DLD1 (cell line): ENCODE data around the gene AMMECR1.
"Not testable (repeated sequence)": the region's sequence is repeated elsewhere in the genome, so short reads cannot be mapped to it uniquely, and the experiment has no call there.

Experiments used
- in situ Hi-C: cut with HindIII; loops from 2 replicates; pipeline ENCODE4 v1.10.0; 2017; ENCODE audit warnings: low sequenced_read_pairs

The AMMECR1 gene

GRCh38 chrX:110317820-110318663 is at the start of gene AMMECR1:
AMMECR1 (minus strand) TSS chrX:110318085; CDS start chrX:110318071, 14 bp downstream.
- in situ Hi-C loops = no loop called here

GRCh38 chrX:110363244-110363643 is 45.4 kb upstream of the AMMECR1 start:
- in situ Hi-C loops = no loop called here

- in situ Hi-C loops = no loop called here
Measured at GRCh38 chrX:110359273-110359672, 41.4 kb upstream of the AMMECR1 start.

- in situ Hi-C loops = no loop called here
Measured at GRCh38 chrX:110358548-110358947, 40.7 kb upstream of the AMMECR1 start, which contains the start of gene RTL9. RTL9 (plus strand) TSS chrX:110358848; CDS start chrX:110450618, 91,770 bp downstream.

GRCh38 chrX:110346681-110347080 is 28.8 kb upstream of the AMMECR1 start:
- in situ Hi-C loops = no loop called here

- in situ Hi-C loops = no loop called here
Measured at GRCh38 chrX:110341189-110342035, 23.5 kb upstream of the AMMECR1 start.

GRCh38 chrX:110338935-110339334 is 21.1 kb upstream of the AMMECR1 start:
- in situ Hi-C loops = no loop called here

- in situ Hi-C loops = not testable (repeated sequence)
Measured at GRCh38 chrX:110333458-110333857, 15.6 kb upstream of the AMMECR1 start.

- in situ Hi-C loops = no loop called here
Measured at GRCh38 chrX:110331444-110332030, 13.7 kb upstream of the AMMECR1 start.

- in situ Hi-C loops = not testable (repeated sequence)
Measured at GRCh38 chrX:110328613-110329012, 10.7 kb upstream of the AMMECR1 start.

GRCh38 chrX:110327336-110327735 is 9.5 kb upstream of the AMMECR1 start:
- in situ Hi-C loops = no loop called here

GRCh38 chrX:110326712-110327111 is 8.8 kb upstream of the AMMECR1 start:
- in situ Hi-C loops = no loop called here

GRCh38 chrX:110322603-110323002 is 4.7 kb upstream of the AMMECR1 start:
- in situ Hi-C loops = no loop called here

GRCh38 chrX:110321670-110322069 is 3.8 kb upstream of the AMMECR1 start:
- in situ Hi-C loops = no loop called here

- in situ Hi-C loops = no loop called here
Measured at GRCh38 chrX:110321081-110321480, 3.2 kb upstream of the AMMECR1 start.

- in situ Hi-C loops = no loop called here
Measured at GRCh38 chrX:110320381-110320987, 2.6 kb upstream of the AMMECR1 start.

- in situ Hi-C loops = no loop called here
Measured at GRCh38 chrX:110318664-110318968, 731 bp upstream of the AMMECR1 start.

- in situ Hi-C loops = no loop called here
Measured at GRCh38 chrX:110317061-110317819, 645 bp downstream of the AMMECR1 start.

GRCh38 chrX:110316351-110317060 is 1.4 kb downstream of the AMMECR1 start:
- in situ Hi-C loops = no loop called here

GRCh38 chrX:110315551-110315950 is 2.3 kb downstream of the AMMECR1 start:
- in situ Hi-C loops = no loop called here
